ENCODE measurements around the gene CRHR2. TPM values are rescaled to one million over a fixed set of nuclear protein-coding genes. Genes with fewer than 3 reads are reported as not detected.

CRHR2 gene
- total and polyA plus RNA-seq, 2 of the 4 experiments (the other 2 are of a cell fraction): not detected

GRCh38 chr7:30645661-30646060 lies 36.6 kb downstream of the CRHR2 start:
- BruUV-seq (replicated peaks): no TSS peak
- H2BK120ac ChIP-seq (ENCODE audit: low read depth, low read length): no peak overlapping the region
- no peak overlapping the region for H3K23ac ChIP-seq (ENCODE audit: low read depth, low read length)
- H4K91ac ChIP-seq (ENCODE audit: insufficient read depth, low read depth, low read length): no peak overlapping the region
- H3K36me3 ChIP-seq (ENCODE audit: control insufficient read depth, insufficient read depth, low read length): peaks cover 3% of the 10 kb centered on the region
- no peaks in the 10 kb centered on the region for H3K9me3 ChIP-seq (ENCODE audit: control insufficient read depth, insufficient read depth, low read length)
- H2BK5ac ChIP-seq (ENCODE audit: low read depth, low read length, poor library complexity, severe bottlenecking): no peak overlapping the region
- no peak overlapping the region for H4K8ac ChIP-seq (ENCODE audit: low read depth in 2 of 2, low read length in 2 of 2)
- H3K4me1 ChIP-seq (ENCODE audit: control insufficient read depth, insufficient read depth, low read length): no peaks in the 10 kb centered on the region
- no peak for ATAC-seq (ENCODE audit: low read depth)
- H3K9me1 ChIP-seq (ENCODE audit: insufficient read depth, low read length): peaks cover 3% of the 10 kb centered on the region; the same call in 1 of the 2 replicates
- dilution Hi-C loops (cut with HindIII; ENCODE audit: low sequenced_read_pairs, unreplicated experiment): no loop called here
- H2BK15ac ChIP-seq (ENCODE audit: low read depth, low read length): no peak overlapping the region
- TF ChIP-seq RAD21 (IDR thresholded peaks at IDR 0.05; ENCODE audit: low read length) (no peak), RFX5 (IDR thresholded peaks at IDR 0.05; ENCODE audit: low read depth, low read length) (no peak), BHLHE40 (IDR thresholded peaks at IDR 0.05; ENCODE audit: low read depth, low read length) (no peak), CHD1 (IDR thresholded peaks at IDR 0.05; ENCODE audit: low read depth, low read length) (no peak), RCOR1 (IDR thresholded peaks at IDR 0.05; ENCODE audit: insufficient replicate concordance, low read length) (no peak), POLR2A (IDR thresholded peaks at IDR 0.05; ENCODE audit: low read depth, low read length) (no peak), MAFK (IDR thresholded peaks at IDR 0.05; ENCODE audit: low read depth, low read length) (no peak), MAZ (IDR thresholded peaks at IDR 0.05; ENCODE audit: borderline replicate concordance, low read depth, low read length) (no peak), USF2 (IDR thresholded peaks at IDR 0.05; ENCODE audit: low read depth, low read length) (no peak), FOS (IDR thresholded peaks at IDR 0.05; ENCODE audit: low read depth, low read length) (no peak), SMC3 (IDR thresholded peaks at IDR 0.05; ENCODE audit: low read depth, low read length) (no peak), ELK1 (IDR thresholded peaks at IDR 0.05; ENCODE audit: borderline replicate concordance, low read depth, low read length) (no peak)
- no peak overlapping the region for H2AK9ac ChIP-seq (replicated peaks; ENCODE audit: low read depth, low read length, poor library complexity)
- H3K4ac ChIP-seq (ENCODE audit: low read depth, low read length): no peak overlapping the region
- no peak overlapping the region for H3K4me2 ChIP-seq (ENCODE audit: low read depth, low read length)
- peaks cover 11% of the 10 kb centered on the region; the same call in 1 of the 2 replicates for H4K20me1 ChIP-seq (ENCODE audit: insufficient read depth, low read length)
- no CpG with 5 or more reads among the region's 3 CpGs for WGBS, 2 experiments (ENCODE audit: extremely low coverage in 2 of 2, insufficient read length in 1 of 2)
- no peak overlapping the region for H2BK20ac ChIP-seq (ENCODE audit: low read depth, low read length)
- CTCF ChIA-PET: no interaction called here
- H4K5ac ChIP-seq (ENCODE audit: low read depth, low read length): no peak overlapping the region
- no peak overlapping the region for H3K18ac ChIP-seq (ENCODE audit: low read depth, low read length)
- no peaks in the 10 kb centered on the region for H3K27me3 ChIP-seq (ENCODE audit: control insufficient read depth, insufficient read depth, low read length)
- peaks cover 7 to 10% of the 10 kb centered on the region in 2 experiments; a peak in 2 of 4 replicates for H3K79me1 ChIP-seq (ENCODE audit: low read depth in 1 of 2, low read length in 2 of 2)
- H3K4me3 ChIP-seq (ENCODE audit: insufficient read depth, low read depth, low read length): no peak overlapping the region
- POLR2A ChIA-PET (ENCODE audit: unreplicated experiment): no interaction called here
- no peak overlapping the region for H3K56ac ChIP-seq (ENCODE audit: extremely low read depth, insufficient read depth, low read length)
- H3K9ac ChIP-seq (ENCODE audit: low read depth, low read length): no peak overlapping the region
- DNase-seq: no peak
- H2AFZ ChIP-seq (replicated peaks; ENCODE audit: low read length, poor library complexity): no peak overlapping the region
- H3K14ac ChIP-seq (replicated peaks; ENCODE audit: low read depth, low read length): no peak overlapping the region
- intact Hi-C loops (cut with micrococcal nuclease): no loop called here
- no peak overlapping the region for H2AK5ac ChIP-seq (ENCODE audit: low read depth, low read length)
- no peak overlapping the region for H3K27ac ChIP-seq (ENCODE audit: insufficient read depth, low read length)
- in situ Hi-C loops (cut with MboI; ENCODE audit: low sequenced_read_pairs): no loop called here
